Kidney (tissue), 14 donors: Measurements from ENCODE around the gene OR11A1. TPM values are rescaled to one million over a fixed set of nuclear protein-coding genes. Genes with fewer than 3 reads are reported as not detected.

ENCODE experiments used
- DNase-seq, 5 donors: peaks; one replicate each; pipeline ENCODE4 v3.0.0-alpha.2; 2013 to 2020
- FAIRE-seq: peaks from 2 replicates; lab custom pipeline; 2012; peaks lifted over from hg19 to GRCh38; lab: Jason Lieb, UNC
- H3K27ac ChIP-seq, 2 donors: one replicate each; pipeline ENCODE4 v1.7.0; 2013; ENCODE audit warnings: low read depth in 2 of 2, low read length in 2 of 2, inconsistent platforms in 1 of 2
- H3K27me3 ChIP-seq: one replicate; pipeline ENCODE4 v1.7.1; 2013; ENCODE audit warnings: low read length, inconsistent platforms; ENCODE audit not compliant: control insufficient read depth, insufficient read depth
- H3K36me3 ChIP-seq, 3 donors: one replicate each; pipeline versions ENCODE4 v1.7.0 to v1.7.1; 2013; ENCODE audit warnings: low read length in 3 of 3, control low read depth in 1 of 3, inconsistent platforms in 1 of 3; ENCODE audit not compliant: insufficient read depth in 3 of 3, control insufficient read depth in 2 of 3
- H3K4me1 ChIP-seq, 3 donors: one replicate each; pipeline versions ENCODE4 v1.7.0 to v1.7.1; 2013; ENCODE audit warnings: low read length in 3 of 3, inconsistent platforms in 1 of 3, low read depth in 1 of 3; ENCODE audit not compliant: control insufficient read depth in 2 of 3, insufficient read depth in 2 of 3
- H3K4me3 ChIP-seq, 3 donors: one replicate each; pipeline versions ENCODE4 v1.7.0 to v1.8.1; 2013; ENCODE audit warnings: low read length in 3 of 3, control low read depth in 1 of 3, inconsistent platforms in 1 of 3
- H3K9ac ChIP-seq, 3 donors: one replicate each; pipeline versions ENCODE4 v1.7.0 to v1.7.1; 2013; ENCODE audit warnings: low read length in 3 of 3, control low read depth in 1 of 3, inconsistent platforms in 1 of 3
- H3K9me3 ChIP-seq, 3 donors: one replicate each; pipeline versions ENCODE4 v1.7.0 to v1.7.1; 2013; ENCODE audit warnings: low read length in 3 of 3, control low read depth in 1 of 3, inconsistent platforms in 1 of 3; ENCODE audit not compliant: control insufficient read depth in 2 of 3, insufficient read depth in 1 of 3
- intact Hi-C: fragments of 100-400 bp; cut with DNase I; formaldehyde crosslinking; loops from one replicate; pipeline ENCODE4 v1.11.1; 2022
- polyA plus RNA-seq: library from polyadenylated mRNA; stranded (reverse); fragments of 350-450 nt; fragmentation: Illumina TruSeq; extraction: RNeasy Lipid Tissue Mini Kit (QIAGEN cat#74804); gene quantifications from one replicate; pipeline ENCODE4 v1.2.3, GENCODE V29; 2014; ENCODE audit warnings: low read depth, low replicate concordance; ENCODE audit not compliant: insufficient read depth
- total RNA-seq: library from RNA; stranded (reverse); fragmentation: NEBNext Ultra II Directional; extraction: Animal tissue kit (Norgen Biotek cat#: 25700); gene quantifications from one replicate; pipeline ENCODE4 v1.2.1, GENCODE V29; 2021
- TF ChIP-seq, protein P1 (sequence below): IDR thresholded peaks from 3 replicates; pipeline ENCODE4 v1.5.1; 2012; ENCODE audit warnings: mild to moderate bottlenecking, moderate library complexity, borderline replicate concordance; ENCODE audit not compliant: insufficient read depth; ENCODE audit errors: extremely low read depth
- donor health status: control.
- donor health status: control.
- donor health status: control.
- donor health status: control.
- donor health status: control.
- donor health status: DM: yes; HTN: yes; CAD: no.
- donor health status: Normal renal cell carcinoma (clear cell type).

OR11A1 gene
- total and polyA plus RNA-seq, 2 donors from 2014 or later, result not detected

DNA sequence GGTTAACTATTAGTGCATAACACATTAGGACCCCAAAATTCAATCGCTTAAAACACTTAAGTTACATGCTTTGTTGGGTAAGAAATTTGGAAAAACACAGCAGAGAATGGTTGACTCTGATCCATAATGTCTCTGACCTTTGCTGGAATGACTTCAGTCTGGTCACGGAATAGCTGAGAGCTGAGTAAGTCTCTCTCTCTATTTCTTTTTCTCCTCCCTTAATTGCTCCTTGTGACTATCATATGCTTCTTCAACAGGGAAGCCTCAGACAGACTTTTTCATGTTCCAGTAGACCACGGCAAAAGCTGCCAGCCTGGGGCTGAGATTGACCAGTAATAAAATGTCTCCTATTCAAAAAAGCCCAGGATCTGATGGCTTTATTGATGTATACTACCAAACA lies 37.4 kb downstream of the OR11A1 start:
- TF ChIP-seq, protein P1, sequence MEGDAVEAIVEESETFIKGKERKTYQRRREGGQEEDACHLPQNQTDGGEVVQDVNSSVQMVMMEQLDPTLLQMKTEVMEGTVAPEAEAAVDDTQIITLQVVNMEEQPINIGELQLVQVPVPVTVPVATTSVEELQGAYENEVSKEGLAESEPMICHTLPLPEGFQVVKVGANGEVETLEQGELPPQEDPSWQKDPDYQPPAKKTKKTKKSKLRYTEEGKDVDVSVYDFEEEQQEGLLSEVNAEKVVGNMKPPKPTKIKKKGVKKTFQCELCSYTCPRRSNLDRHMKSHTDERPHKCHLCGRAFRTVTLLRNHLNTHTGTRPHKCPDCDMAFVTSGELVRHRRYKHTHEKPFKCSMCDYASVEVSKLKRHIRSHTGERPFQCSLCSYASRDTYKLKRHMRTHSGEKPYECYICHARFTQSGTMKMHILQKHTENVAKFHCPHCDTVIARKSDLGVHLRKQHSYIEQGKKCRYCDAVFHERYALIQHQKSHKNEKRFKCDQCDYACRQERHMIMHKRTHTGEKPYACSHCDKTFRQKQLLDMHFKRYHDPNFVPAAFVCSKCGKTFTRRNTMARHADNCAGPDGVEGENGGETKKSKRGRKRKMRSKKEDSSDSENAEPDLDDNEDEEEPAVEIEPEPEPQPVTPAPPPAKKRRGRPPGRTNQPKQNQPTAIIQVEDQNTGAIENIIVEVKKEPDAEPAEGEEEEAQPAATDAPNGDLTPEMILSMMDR, result no peak

DNA sequence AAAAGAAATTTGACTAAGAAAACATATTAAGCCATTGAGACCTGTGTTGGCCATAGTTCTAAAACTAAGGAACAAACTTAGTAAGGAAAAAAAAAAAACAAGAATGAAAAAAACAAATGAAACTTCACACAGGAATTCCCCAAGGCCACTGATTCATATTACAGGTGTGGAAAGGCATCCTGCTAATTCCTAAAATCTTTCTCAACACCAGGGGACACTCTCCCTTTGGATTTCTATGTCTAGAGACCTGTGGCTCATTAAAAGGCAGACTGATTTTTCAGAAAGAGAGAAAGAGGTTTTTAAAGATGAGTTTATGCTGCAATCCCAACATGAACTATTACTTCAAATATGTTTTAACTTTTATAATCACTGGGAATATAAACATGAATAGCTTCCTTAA lies 42.3 kb downstream of the OR11A1 start, which contains the start of gene OR12D1:
Gene OR12D1 (plus strand): TSS at position 341 of the 400 bp plus-strand sequence.
- H3K9ac ChIP-seq, result no peak within 1 kb of the TSS
- no peaks in the 10 kb centered on the region for H3K36me3 ChIP-seq
- TF ChIP-seq, protein P1, result no peak
- H3K27me3 ChIP-seq, result no peaks in the 10 kb centered on the region
- intact Hi-C loops, result no loop called here
- no peak within 1 kb of the TSS for H3K4me3 ChIP-seq
- peaks cover 0 to 4% (median 0%) of the 10 kb centered on the region in 3 donors for H3K9me3 ChIP-seq
- FAIRE-seq, result no peak
- no peaks in the 10 kb centered on the region for H3K4me1 ChIP-seq
- H3K27ac ChIP-seq, result no peak within 1 kb of the TSS
- DNase-seq, result peak in 2 of 5 donors; percentile 1 to 10

More for the DNA sequence above, 37.4 kb downstream of the OR11A1 start:
- H3K4me3 ChIP-seq, result no peak overlapping the region
- no peaks in the 10 kb centered on the region for H3K36me3 ChIP-seq
- peaks cover 0 to 5% (median 0%) of the 10 kb centered on the region in 3 donors for H3K9me3 ChIP-seq
- intact Hi-C loops, result no loop called here
- FAIRE-seq (no peak), DNase-seq (no peak)
- H3K27ac ChIP-seq, result no peak overlapping the region
- H3K4me1 ChIP-seq, result no peaks in the 10 kb centered on the region
- no peaks in the 10 kb centered on the region for H3K27me3 ChIP-seq
- no peak overlapping the region for H3K9ac ChIP-seq

DNA sequence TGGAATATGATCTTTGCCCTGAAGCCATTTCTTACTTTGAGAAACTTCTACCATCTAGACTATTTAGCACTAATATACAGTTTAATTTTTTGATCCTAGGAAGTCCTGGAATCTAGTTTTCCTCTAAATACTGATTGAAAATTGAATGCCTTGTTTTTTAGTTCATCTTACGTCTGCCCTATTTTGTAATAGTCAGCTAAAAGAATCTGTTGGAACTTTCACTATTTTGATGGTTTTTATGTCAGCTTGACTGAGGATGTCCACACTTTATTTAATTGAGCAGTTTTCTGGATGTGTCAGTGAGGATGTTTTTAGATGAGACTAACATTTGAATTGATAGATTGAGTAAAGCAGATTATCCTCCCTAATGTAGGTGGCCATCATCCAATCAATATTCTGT lies 53.1 kb downstream of the OR11A1 start:
- Histone ChIP-seq H3K4me3 (no peak overlapping the region), H3K4me1 (no peaks in the 10 kb centered on the region), H3K36me3 (no peaks in the 10 kb centered on the region), H3K27me3 (no peaks in the 10 kb centered on the region), H3K9me3 (no peaks in the 10 kb centered on the region), H3K27ac (no peak overlapping the region), H3K9ac (no peak overlapping the region)
- intact Hi-C loops, result no loop called here
- FAIRE-seq (no peak), DNase-seq (no peak)
- TF ChIP-seq, protein P1, result no peak

DNA sequence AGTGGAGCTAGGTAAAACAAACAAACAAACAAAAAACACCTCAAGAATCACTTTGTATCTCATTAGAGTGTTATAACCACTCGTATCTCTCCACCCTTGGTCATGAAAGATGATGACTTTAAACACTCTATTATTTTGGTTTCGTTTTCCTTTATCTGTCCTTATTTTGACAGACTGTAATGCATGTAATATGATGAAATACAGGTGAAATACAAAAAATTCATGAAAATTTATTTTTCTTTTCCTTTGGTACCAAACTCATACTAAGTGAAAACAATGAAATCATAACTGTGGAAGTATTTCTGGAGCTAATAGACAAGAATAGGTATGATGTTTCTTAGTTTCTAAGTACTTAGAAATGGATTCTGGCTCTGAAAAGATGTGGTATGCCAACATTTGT lies 57.3 kb downstream of the OR11A1 start:
- H3K9ac ChIP-seq, result no peak overlapping the region
- H3K4me1 ChIP-seq, result no peaks in the 10 kb centered on the region
- FAIRE-seq, result no peak
- H3K27me3 ChIP-seq, result no peaks in the 10 kb centered on the region
- no peaks in the 10 kb centered on the region for H3K36me3 ChIP-seq
- intact Hi-C loops, result no loop called here
- no peak overlapping the region for H3K4me3 ChIP-seq
- no peak overlapping the region for H3K27ac ChIP-seq
- TF ChIP-seq, protein P1, result no peak
- H3K9me3 ChIP-seq, result no peaks in the 10 kb centered on the region
- DNase-seq, result no peak
